GM10266 (cell line): ENCODE results near the gene CNTNAP4.

Source experiments
- DNase-seq: peaks from one replicate; pipeline ENCODE4 v3.0.0; 2012; ENCODE audit errors: extremely low spot score
- TF ChIP-seq, protein P1 (sequence below): IDR thresholded peaks from 2 replicates; pipeline ENCODE4 v1.5.1; 2012; ENCODE audit warnings: mild to moderate bottlenecking, low read depth; ENCODE audit not compliant: control insufficient read depth, insufficient read depth; ENCODE audit errors: missing control alignments

The CNTNAP4 gene

DNA sequence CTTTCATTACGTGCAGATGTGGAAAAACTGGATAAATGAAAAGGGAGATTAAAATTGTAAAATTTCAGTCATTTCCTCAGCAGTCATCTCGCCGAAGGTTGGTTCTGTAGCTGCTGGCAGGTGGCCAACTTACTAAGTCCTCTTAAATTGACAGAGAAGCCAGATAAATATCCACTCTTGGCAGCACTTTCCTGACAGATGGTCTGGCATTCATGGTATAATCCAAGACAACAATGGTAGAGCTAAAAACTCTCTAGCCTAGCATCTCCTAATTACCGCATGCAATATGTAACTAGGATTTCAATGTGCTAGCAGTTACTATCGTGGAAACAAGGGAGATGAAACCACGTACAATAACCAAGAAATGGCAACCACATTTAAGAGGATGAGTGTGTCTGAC, 306.3 kb downstream of the CNTNAP4 start:
- TF ChIP-seq, protein P1, sequence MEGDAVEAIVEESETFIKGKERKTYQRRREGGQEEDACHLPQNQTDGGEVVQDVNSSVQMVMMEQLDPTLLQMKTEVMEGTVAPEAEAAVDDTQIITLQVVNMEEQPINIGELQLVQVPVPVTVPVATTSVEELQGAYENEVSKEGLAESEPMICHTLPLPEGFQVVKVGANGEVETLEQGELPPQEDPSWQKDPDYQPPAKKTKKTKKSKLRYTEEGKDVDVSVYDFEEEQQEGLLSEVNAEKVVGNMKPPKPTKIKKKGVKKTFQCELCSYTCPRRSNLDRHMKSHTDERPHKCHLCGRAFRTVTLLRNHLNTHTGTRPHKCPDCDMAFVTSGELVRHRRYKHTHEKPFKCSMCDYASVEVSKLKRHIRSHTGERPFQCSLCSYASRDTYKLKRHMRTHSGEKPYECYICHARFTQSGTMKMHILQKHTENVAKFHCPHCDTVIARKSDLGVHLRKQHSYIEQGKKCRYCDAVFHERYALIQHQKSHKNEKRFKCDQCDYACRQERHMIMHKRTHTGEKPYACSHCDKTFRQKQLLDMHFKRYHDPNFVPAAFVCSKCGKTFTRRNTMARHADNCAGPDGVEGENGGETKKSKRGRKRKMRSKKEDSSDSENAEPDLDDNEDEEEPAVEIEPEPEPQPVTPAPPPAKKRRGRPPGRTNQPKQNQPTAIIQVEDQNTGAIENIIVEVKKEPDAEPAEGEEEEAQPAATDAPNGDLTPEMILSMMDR = no peak
- DNase-seq = no peak

GRCh38 chr16:76583945-76584344, 306.7 kb downstream of the CNTNAP4 start:
- TF ChIP-seq, protein P1 = no peak
- DNase-seq = no peak

- TF ChIP-seq, protein P1 = no peak
- DNase-seq = no peak
These were observed 321.3 kb downstream of the CNTNAP4 start for GRCh38 chr16:76598498-76598897.

DNA sequence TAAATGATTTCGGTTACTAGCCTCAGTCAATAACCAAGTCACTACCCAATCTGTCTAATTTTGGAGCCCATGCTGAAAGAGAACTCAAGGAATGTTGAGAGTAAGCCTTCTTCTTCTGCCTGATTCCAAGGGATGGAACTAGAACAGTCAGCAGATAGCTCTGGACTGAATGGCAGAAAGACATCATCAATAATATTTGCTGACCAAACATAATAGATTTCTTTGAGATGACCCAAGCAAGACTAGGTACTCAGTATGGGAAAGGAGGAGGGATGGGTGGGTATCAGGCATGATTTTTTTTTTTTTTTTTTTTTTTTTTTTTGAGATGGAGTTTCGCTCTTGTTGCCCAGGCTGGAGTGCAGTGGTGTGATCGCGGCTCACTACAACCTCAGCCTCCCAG, 330.1 kb downstream of the CNTNAP4 start:
- TF ChIP-seq, protein P1 = no peak

More for the DNA sequence above, 330.1 kb downstream of the CNTNAP4 start:
- no peak for DNase-seq
